ENCODE results near the gene HDGFL2.

DNA sequence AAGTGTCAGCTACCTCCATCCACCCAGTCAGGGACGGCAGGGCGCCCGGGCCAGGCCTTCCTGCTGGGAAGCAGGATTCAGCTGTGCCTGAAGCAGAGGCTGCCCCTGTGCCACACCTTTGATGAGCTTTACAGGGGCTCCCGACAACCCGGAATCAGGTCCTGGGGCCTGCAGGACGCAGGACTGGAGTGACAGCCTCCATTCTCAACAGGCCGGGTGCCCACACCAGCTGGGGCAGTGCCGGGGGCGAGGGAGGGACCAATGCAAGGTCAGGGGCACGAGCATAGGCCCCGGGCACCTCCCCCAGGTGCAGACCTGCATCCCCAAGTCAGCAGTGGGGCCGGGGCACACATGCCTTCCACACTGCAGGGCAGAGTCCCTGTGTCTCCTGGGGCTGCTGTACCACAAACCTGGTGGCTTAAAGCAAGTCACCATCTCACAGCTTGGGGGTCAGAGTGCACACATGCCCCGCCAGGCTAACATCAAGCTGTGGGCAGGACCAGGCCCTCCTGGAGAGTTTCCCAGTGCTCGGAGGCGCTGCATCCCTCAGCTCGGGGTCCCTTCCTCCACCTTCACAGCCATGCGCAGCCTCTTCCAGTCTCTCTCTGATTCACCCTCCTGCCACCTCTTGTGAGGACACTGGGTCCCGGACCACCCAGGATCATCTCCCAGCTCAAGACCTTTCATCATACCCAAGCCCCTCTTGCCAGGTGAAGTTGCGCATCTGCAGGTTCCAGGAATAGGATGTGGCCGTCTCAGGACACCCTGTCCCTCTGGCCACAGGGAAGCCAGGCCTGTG is 27.9 kb upstream of the HDGFL2 start:
- no peak for TF ChIP-seq POLR2A (IDR thresholded peaks at IDR 0.05)
- TF ChIP-seq, protein P1, sequence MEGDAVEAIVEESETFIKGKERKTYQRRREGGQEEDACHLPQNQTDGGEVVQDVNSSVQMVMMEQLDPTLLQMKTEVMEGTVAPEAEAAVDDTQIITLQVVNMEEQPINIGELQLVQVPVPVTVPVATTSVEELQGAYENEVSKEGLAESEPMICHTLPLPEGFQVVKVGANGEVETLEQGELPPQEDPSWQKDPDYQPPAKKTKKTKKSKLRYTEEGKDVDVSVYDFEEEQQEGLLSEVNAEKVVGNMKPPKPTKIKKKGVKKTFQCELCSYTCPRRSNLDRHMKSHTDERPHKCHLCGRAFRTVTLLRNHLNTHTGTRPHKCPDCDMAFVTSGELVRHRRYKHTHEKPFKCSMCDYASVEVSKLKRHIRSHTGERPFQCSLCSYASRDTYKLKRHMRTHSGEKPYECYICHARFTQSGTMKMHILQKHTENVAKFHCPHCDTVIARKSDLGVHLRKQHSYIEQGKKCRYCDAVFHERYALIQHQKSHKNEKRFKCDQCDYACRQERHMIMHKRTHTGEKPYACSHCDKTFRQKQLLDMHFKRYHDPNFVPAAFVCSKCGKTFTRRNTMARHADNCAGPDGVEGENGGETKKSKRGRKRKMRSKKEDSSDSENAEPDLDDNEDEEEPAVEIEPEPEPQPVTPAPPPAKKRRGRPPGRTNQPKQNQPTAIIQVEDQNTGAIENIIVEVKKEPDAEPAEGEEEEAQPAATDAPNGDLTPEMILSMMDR (IDR thresholded peaks at IDR 0.05) = no peak

Measured in prostate gland (tissue), 2 donors.